ENCODE results near the gene KCNJ18. TPM values are rescaled to one million over a fixed set of nuclear protein-coding genes. Genes with fewer than 3 reads are reported as not detected.
"Not testable (repeated sequence)": the region's sequence is repeated elsewhere in the genome, so short reads cannot be mapped to it uniquely, and the experiment has no call there.

Gene KCNJ18
- total RNA-seq, 1 experiment from 2014 or later, result not detected

DNA sequence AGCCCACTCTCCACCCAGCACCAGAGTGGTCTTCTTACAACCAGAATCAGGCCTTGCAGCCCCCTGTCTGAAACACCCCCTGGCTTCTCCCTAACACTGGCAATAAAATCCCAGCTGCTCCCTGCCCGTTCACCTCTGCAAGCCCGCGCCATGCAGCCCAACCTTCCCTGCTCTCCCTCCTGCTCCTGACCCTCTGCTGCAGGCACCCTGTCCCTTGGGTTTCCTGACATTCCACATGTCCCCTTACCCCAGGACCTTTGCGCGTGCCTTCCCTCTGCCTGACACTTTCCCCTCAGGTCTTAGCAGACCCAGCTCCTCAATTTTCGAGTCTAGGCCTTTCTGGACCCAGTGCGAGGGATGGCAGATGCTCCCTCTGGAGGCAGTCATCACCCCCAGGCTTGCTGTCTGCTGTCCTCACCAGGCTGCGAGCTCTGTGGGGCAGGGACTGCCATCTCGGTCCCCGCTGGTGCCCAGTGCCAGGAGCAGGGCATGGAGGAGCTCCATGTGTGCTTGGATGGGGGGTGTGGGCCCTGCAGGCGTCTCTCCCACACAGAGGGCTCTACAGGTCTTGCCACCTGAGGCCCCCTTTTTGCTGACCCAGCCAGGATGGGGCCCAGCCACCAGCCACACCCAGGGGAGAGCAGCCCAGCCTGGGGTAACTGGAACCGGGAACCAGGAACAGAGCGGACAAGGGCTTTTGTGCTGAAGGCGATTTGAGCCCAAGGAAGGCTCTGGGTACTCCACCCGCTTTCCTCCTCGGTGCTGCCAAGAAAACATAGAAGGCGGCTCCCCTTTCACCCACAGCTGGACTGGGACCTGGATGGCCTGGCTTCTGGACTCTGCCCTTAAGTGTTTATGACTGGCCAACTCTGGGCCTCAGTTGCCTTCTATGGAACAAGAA is 15.6 kb downstream of the KCNJ18 start:
- not testable (repeated sequence) for H3K4me3 ChIP-seq (ENCODE audit: low read length); H4K20me1 ChIP-seq (ENCODE audit: insufficient read depth, low read depth, low read length); H3K79me2 ChIP-seq (ENCODE audit: low read length); H3K4me2 ChIP-seq (ENCODE audit: low read depth, low read length, poor library complexity, severe bottlenecking); H3K4me1 ChIP-seq (ENCODE audit: low read length); H3K27me3 ChIP-seq (ENCODE audit: low read length); H3K36me3 ChIP-seq (ENCODE audit: insufficient read depth, low read length); H3K27ac ChIP-seq (ENCODE audit: low read length); H3K9ac ChIP-seq (ENCODE audit: low read length); H3K9me3 ChIP-seq (ENCODE audit: low read length); H3K9me2 ChIP-seq (replicated peaks; ENCODE audit: insufficient read depth, low read length); H2AFZ ChIP-seq (ENCODE audit: low read length)
- DNase-seq, result peak; percentile 40

GRCh38 chr17:21708612-21709535 is 16.6 kb downstream of the KCNJ18 start:
- not testable (repeated sequence) for DNase-seq; H3K27me3 ChIP-seq (ENCODE audit: low read length); H4K20me1 ChIP-seq (ENCODE audit: insufficient read depth, low read depth, low read length); H3K36me3 ChIP-seq (ENCODE audit: insufficient read depth, low read length); H3K4me3 ChIP-seq (ENCODE audit: low read length); H2AFZ ChIP-seq (ENCODE audit: low read length); H3K9ac ChIP-seq (ENCODE audit: low read length); H3K79me2 ChIP-seq (ENCODE audit: low read length); H3K9me3 ChIP-seq (ENCODE audit: low read length); H3K27ac ChIP-seq (ENCODE audit: low read length); H3K9me2 ChIP-seq (replicated peaks; ENCODE audit: insufficient read depth, low read length); H3K4me1 ChIP-seq (ENCODE audit: low read length); H3K4me2 ChIP-seq (ENCODE audit: low read depth, low read length, poor library complexity, severe bottlenecking)

DNA sequence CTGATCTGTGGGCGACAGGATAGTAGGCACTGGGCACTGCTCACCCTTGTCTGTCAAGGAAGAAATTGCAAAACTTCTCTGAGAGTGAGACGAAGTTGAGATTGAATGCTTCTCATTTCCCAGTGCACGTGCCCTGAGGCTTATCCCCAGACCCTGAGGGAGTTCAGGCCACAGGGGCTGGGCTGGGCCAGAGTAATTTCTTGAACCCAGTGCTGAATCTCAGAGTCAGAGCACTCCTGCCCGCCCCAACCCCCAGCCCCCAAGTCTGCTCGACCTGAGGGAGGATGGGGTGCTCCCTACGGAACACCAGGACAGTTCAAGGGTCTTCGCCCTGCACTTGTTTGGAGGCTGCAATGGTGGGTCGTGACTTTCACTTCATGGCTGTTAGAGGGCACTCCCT is 17.7 kb downstream of the KCNJ18 start:
- not testable (repeated sequence) for H3K4me1 ChIP-seq (ENCODE audit: low read length); H3K27ac ChIP-seq (ENCODE audit: low read length); H3K27me3 ChIP-seq (ENCODE audit: low read length); H3K9ac ChIP-seq (ENCODE audit: low read length); H3K36me3 ChIP-seq (ENCODE audit: insufficient read depth, low read length); H2AFZ ChIP-seq (ENCODE audit: low read length); H3K9me3 ChIP-seq (ENCODE audit: low read length); H3K79me2 ChIP-seq (ENCODE audit: low read length); H3K4me2 ChIP-seq (ENCODE audit: low read depth, low read length, poor library complexity, severe bottlenecking); DNase-seq; H3K9me2 ChIP-seq (replicated peaks; ENCODE audit: insufficient read depth, low read length); H3K4me3 ChIP-seq (ENCODE audit: low read length); H4K20me1 ChIP-seq (ENCODE audit: insufficient read depth, low read depth, low read length)

GRCh38 chr17:21710486-21710885 is 18.2 kb downstream of the KCNJ18 start:
- not testable (repeated sequence) for H3K27me3 ChIP-seq (ENCODE audit: low read length); H4K20me1 ChIP-seq (ENCODE audit: insufficient read depth, low read depth, low read length); H3K36me3 ChIP-seq (ENCODE audit: insufficient read depth, low read length); H3K9ac ChIP-seq (ENCODE audit: low read length); H3K4me2 ChIP-seq (ENCODE audit: low read depth, low read length, poor library complexity, severe bottlenecking); H3K79me2 ChIP-seq (ENCODE audit: low read length); H2AFZ ChIP-seq (ENCODE audit: low read length); H3K4me1 ChIP-seq (ENCODE audit: low read length); H3K9me3 ChIP-seq (ENCODE audit: low read length); H3K27ac ChIP-seq (ENCODE audit: low read length); H3K9me2 ChIP-seq (replicated peaks; ENCODE audit: insufficient read depth, low read length); DNase-seq; H3K4me3 ChIP-seq (ENCODE audit: low read length)

GRCh38 chr17:21711182-21711581 is 18.9 kb downstream of the KCNJ18 start:
- Histone ChIP-seq H3K9me2 (replicated peaks; ENCODE audit: insufficient read depth, low read length) (no peaks in the 10 kb centered on the region), H3K4me1 (ENCODE audit: low read length) (no peaks in the 10 kb centered on the region), H2AFZ (ENCODE audit: low read length) (no peak overlapping the region), H3K27ac (ENCODE audit: low read length) (no peak overlapping the region), H3K9me3 (ENCODE audit: low read length) (no peaks in the 10 kb centered on the region), H3K36me3 (ENCODE audit: insufficient read depth, low read length) (no peaks in the 10 kb centered on the region), H3K79me2 (ENCODE audit: low read length) (no peaks in the 10 kb centered on the region), H4K20me1 (ENCODE audit: insufficient read depth, low read depth, low read length) (no peaks in the 10 kb centered on the region), H3K27me3 (ENCODE audit: low read length) (no peaks in the 10 kb centered on the region), H3K4me3 (ENCODE audit: low read length) (no peak overlapping the region), H3K9ac (ENCODE audit: low read length) (no peak overlapping the region), H3K4me2 (ENCODE audit: low read depth, low read length, poor library complexity, severe bottlenecking) (no peak overlapping the region)
- DNase-seq, result no peak

GRCh38 chr17:21713020-21713419 is 20.7 kb downstream of the KCNJ18 start:
- H3K36me3 ChIP-seq (ENCODE audit: insufficient read depth, low read length); H3K27me3 ChIP-seq (ENCODE audit: low read length); H3K9me3 ChIP-seq (ENCODE audit: low read length); H3K9ac ChIP-seq (ENCODE audit: low read length); DNase-seq; H4K20me1 ChIP-seq (ENCODE audit: insufficient read depth, low read depth, low read length); H3K9me2 ChIP-seq (replicated peaks; ENCODE audit: insufficient read depth, low read length); H3K79me2 ChIP-seq (ENCODE audit: low read length); H2AFZ ChIP-seq (ENCODE audit: low read length); H3K4me3 ChIP-seq (ENCODE audit: low read length); H3K27ac ChIP-seq (ENCODE audit: low read length); H3K4me1 ChIP-seq (ENCODE audit: low read length); H3K4me2 ChIP-seq (ENCODE audit: low read depth, low read length, poor library complexity, severe bottlenecking): not testable (repeated sequence)

DNA sequence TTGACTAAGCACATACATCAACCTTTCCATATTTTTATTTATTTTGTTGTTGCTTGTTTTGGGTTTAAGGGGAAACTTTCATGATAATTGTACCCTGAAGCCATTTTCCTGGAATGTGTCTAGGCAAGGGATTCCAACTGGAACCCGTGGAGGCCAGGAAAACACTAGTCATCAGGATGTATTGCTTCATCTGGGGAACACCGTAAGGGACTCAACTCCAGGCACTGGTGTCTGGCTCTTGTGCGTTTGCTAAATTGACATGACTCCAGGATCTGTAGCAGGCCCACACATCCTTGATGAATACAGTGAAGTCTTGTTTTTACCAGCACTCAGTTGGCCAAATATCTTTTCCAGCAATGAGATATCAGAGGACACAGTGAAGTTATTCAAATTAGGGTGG is 21.3 kb downstream of the KCNJ18 start:
- not testable (repeated sequence) for H3K4me1 ChIP-seq (ENCODE audit: low read length); H4K20me1 ChIP-seq (ENCODE audit: insufficient read depth, low read depth, low read length); H3K4me2 ChIP-seq (ENCODE audit: low read depth, low read length, poor library complexity, severe bottlenecking); DNase-seq; H3K9me2 ChIP-seq (replicated peaks; ENCODE audit: insufficient read depth, low read length); H3K9ac ChIP-seq (ENCODE audit: low read length); H2AFZ ChIP-seq (ENCODE audit: low read length); H3K79me2 ChIP-seq (ENCODE audit: low read length); H3K9me3 ChIP-seq (ENCODE audit: low read length); H3K36me3 ChIP-seq (ENCODE audit: insufficient read depth, low read length); H3K4me3 ChIP-seq (ENCODE audit: low read length); H3K27me3 ChIP-seq (ENCODE audit: low read length); H3K27ac ChIP-seq (ENCODE audit: low read length)

- not testable (repeated sequence) for H3K9me3 ChIP-seq (ENCODE audit: low read length); H3K27ac ChIP-seq (ENCODE audit: low read length); H3K36me3 ChIP-seq (ENCODE audit: insufficient read depth, low read length); H3K79me2 ChIP-seq (ENCODE audit: low read length); H3K4me2 ChIP-seq (ENCODE audit: low read depth, low read length, poor library complexity, severe bottlenecking); H3K4me1 ChIP-seq (ENCODE audit: low read length); DNase-seq; H3K4me3 ChIP-seq (ENCODE audit: low read length); H4K20me1 ChIP-seq (ENCODE audit: insufficient read depth, low read depth, low read length); H3K9ac ChIP-seq (ENCODE audit: low read length); H3K27me3 ChIP-seq (ENCODE audit: low read length); H2AFZ ChIP-seq (ENCODE audit: low read length); H3K9me2 ChIP-seq (replicated peaks; ENCODE audit: insufficient read depth, low read length)
Measured at GRCh38 chr17:21714676-21715075, 22.4 kb downstream of the KCNJ18 start.
